ENCODE results near the gene IFI27.

DNA sequence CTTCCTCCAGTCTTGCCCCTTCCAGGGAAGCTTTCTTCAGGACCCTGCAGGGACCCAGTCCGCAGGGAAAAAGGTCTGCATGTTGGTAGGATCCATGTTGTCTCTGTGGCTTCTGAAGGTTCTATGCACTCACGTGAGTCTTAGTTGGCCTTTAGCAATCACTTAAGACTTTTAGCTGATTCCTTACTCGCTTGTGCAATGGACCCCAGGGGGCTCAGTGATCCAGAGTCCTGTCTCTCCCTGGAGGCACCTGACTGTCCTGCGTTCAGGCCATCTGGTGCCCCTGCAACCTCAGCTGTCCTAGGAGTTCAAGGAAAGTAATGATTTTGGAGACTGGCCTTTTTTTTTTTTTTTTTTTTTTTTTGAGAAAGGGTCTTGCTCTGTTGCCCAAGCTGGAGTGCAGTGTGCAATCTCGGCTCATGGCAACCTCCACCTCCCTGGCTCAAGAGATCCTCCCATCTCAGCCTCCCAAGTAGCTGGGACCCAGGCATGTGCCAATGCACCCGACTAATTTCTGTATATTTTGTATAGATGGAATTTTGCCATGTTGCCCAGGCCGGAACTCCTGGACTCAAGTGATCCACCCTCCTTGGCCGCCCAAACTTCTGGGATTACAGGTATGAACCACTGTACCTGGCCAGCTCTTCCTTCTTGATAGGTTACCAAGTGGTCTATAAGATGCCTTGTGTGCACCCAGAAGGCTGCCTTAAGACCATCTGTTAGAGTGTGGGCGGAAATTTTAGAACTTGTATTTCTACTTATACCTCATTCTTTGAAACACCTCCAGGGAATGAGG lies 14.2 kb downstream of the IFI27 start:
- no peak for TF ChIP-seq POLR2A (IDR thresholded peaks at IDR 0.05)
- TF ChIP-seq, protein P1, sequence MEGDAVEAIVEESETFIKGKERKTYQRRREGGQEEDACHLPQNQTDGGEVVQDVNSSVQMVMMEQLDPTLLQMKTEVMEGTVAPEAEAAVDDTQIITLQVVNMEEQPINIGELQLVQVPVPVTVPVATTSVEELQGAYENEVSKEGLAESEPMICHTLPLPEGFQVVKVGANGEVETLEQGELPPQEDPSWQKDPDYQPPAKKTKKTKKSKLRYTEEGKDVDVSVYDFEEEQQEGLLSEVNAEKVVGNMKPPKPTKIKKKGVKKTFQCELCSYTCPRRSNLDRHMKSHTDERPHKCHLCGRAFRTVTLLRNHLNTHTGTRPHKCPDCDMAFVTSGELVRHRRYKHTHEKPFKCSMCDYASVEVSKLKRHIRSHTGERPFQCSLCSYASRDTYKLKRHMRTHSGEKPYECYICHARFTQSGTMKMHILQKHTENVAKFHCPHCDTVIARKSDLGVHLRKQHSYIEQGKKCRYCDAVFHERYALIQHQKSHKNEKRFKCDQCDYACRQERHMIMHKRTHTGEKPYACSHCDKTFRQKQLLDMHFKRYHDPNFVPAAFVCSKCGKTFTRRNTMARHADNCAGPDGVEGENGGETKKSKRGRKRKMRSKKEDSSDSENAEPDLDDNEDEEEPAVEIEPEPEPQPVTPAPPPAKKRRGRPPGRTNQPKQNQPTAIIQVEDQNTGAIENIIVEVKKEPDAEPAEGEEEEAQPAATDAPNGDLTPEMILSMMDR (IDR thresholded peaks at IDR 0.05): no peak

All from testis (tissue), 2 donors.